HG03460 (cell line): Measurements from ENCODE around the gene SNX4.
"Not testable (repeated sequence)": the region's sequence is repeated elsewhere in the genome, so short reads cannot be mapped to it uniquely, and the experiment has no call there.

Experiments
- ATAC-seq: cut with Tn5 transposase; IDR thresholded peaks from one replicate; pipeline ENCODE4 v1.9.1; 2021; ENCODE audit not compliant: unreplicated experiment

The SNX4 gene

GRCh38 chr3:125405515-125405914, 114.5 kb downstream of the SNX4 start:
- ATAC-seq, result not testable (repeated sequence)

- no peak for ATAC-seq
Observed at GRCh38 chr3:125403789-125404188, 116.2 kb downstream of the SNX4 start.

GRCh38 chr3:125402639-125403038, 117.4 kb downstream of the SNX4 start:
- no peak for ATAC-seq

- ATAC-seq, result no peak
Observed at GRCh38 chr3:125401402-125401801, 118.6 kb downstream of the SNX4 start.

GRCh38 chr3:125398952-125399351, 121.0 kb downstream of the SNX4 start:
- ATAC-seq, result no peak
